B cell (primary cell): Measurements from ENCODE around the gene PRKG2.

Experiments used
- CTCF ChIP-seq: fragments of 200-600 bp; IDR thresholded peaks from one replicate; pipeline ENCODE4 v1.8.0; 2022; ENCODE audit warnings: antibody characterized with exemption, mild to moderate bottlenecking
- EZH2 ChIP-seq: IDR thresholded peaks from 2 replicates; pipeline ENCODE4 v1.6.1; 2012; ENCODE audit warnings: borderline replicate concordance, low read depth, mild to moderate bottlenecking, moderate library complexity, low read length; ENCODE audit not compliant: insufficient read depth, poor library complexity, severe bottlenecking

- TF ChIP-seq EZH2 (no peak), CTCF (no peak)
These were observed 176.2 kb downstream of the PRKG2 start for GRCh38 chr4:81038636-81039350.
